ENCODE measurements around the gene TMEM203.

TMEM203 gene

GRCh38 chr9:137184881-137185660, 20.4 kb downstream of the TMEM203 start:
- no peak for TF ChIP-seq CTCF (conservative IDR thresholded peaks at IDR 0.05; ENCODE audit: low read length)
- DNase-seq (ENCODE audit: low read depth), result no peak
- no peak overlapping the region for H3K4me3 ChIP-seq (ENCODE audit: low read length)

DNA sequence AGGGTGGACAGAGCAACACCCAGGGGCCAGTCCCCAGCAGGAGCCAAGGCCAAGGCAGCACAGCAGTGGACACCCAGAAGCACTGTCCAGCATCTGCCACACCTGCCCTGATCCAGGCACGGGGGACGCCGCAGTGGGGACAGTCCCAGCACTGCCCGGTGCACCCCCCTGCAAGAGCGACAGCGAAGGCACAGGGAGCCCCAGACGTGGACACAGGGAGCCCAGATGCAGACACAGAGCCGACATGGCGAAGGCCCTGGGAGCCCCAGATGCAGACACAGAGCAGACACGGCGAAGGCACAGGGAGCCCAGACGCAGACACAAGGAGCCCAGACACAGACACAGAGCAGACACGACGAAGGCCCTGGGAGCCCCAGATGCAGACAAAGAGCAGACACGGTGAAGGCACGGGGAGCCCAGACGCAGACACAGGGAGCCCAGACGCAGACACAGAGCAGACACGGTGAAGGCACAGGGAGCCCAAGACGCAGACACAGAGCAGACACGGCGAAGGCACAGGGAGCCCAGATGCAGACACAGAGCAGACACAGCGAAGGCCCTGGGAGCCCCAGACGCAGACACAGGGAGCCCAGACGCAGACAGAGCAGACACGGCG, 21.4 kb downstream of the TMEM203 start:
- DNase-seq (ENCODE audit: low read depth), result no peak
- H3K4me3 ChIP-seq (ENCODE audit: low read length), result no peak overlapping the region
- no peak for TF ChIP-seq CTCF (conservative IDR thresholded peaks at IDR 0.05; ENCODE audit: low read length)

DNA sequence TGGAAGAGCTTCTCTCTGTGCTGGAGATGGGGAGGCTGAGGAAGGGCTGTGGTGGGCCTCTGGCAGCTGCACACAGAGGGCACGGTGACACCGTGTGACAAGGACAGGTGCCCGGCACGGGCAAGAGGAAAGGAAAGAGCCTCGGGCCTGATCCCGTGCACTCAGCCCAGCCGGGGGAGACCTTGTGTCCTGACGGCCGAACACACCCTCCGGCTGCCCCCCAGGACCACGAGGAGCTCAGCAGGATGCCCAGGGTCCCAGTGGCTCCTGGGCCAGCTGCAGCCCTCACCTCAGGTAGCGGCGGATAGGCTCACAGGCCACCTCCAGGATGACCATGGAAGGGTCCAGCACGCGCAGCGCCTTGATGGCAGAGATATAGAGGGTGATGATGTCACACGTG, 22.6 kb downstream of the TMEM203 start:
- DNase-seq (ENCODE audit: low read depth), result no peak
- TF ChIP-seq CTCF (conservative IDR thresholded peaks at IDR 0.05; ENCODE audit: low read length), result no peak
- no peak overlapping the region for H3K4me3 ChIP-seq (ENCODE audit: low read length)

DNA sequence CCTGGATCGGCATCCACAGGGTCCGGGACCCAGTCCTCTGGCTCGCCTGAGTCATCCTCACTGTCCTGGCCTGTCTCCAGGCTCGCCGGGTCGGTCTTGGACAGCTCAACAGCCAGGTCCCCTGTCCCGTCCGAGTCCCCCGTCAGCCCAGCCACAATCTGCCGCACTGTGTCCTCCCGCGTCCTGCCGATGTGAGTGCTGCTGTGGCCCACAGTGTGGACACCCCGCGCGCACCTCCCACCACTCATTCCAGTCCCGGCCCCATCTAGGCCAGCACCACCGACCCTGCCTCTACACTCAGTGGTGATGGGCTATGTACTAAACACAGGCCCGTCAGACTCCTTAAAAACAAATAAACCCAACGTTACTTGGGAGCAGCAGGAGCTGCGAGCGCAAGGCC, 23.8 kb downstream of the TMEM203 start:
- TF ChIP-seq CTCF (conservative IDR thresholded peaks at IDR 0.05; ENCODE audit: low read length), result no peak
- no peak overlapping the region for H3K4me3 ChIP-seq (ENCODE audit: low read length)
- DNase-seq (ENCODE audit: low read depth), result no peak

GRCh38 chr9:137180491-137180890, 25.0 kb downstream of the TMEM203 start:
- DNase-seq (ENCODE audit: low read depth), result no peak
- TF ChIP-seq CTCF (conservative IDR thresholded peaks at IDR 0.05; ENCODE audit: low read length), result no peak

GRCh38 chr9:137179761-137180160, 25.7 kb downstream of the TMEM203 start:
- no peak for DNase-seq (ENCODE audit: low read depth)
- no peak overlapping the region for H3K4me3 ChIP-seq (ENCODE audit: low read length)
- TF ChIP-seq CTCF (conservative IDR thresholded peaks at IDR 0.05; ENCODE audit: low read length), result no peak

More at GRCh38 chr9:137180491-137180890, 25.0 kb downstream of the TMEM203 start:
- no peak overlapping the region for H3K4me3 ChIP-seq (ENCODE audit: low read length)
